ENCODE data around the gene KCNRG. TPM values are rescaled to one million over a fixed set of nuclear protein-coding genes. Genes with fewer than 3 reads are reported as not detected.

The KCNRG gene
- total RNA-seq = 1 to 10 TPM in 3 of 4 donors, under 1 TPM in 1; 0.32 to 6.7 (median 3.4) TPM

DNA sequence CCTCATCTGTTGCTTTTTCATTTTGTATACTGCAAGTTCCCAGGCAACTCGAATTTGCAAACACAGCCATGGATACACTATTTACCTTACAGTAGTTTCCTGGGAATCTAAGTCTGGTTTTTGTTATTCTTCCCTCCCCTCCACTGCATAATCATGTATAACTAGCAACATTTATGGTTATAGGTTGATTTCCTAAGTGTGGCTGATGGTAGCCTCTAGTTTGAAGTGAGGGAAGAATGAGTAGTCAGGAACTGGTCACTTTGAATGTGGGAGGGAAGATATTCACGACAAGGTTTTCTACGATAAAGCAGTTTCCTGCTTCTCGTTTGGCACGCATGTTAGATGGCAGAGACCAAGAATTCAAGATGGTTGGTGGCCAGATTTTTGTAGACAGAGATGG lies at the start of gene KCNRG:
KCNRG (plus strand) TSS at position 187 of the 400 bp plus-strand sequence; CDS start at position 237, 50 bp downstream.
- H3K27ac ChIP-seq = peak within 1 kb of the TSS; percentile 56 to 61 (median 58)
- no peaks in the 10 kb centered on the region for H3K27me3 ChIP-seq
- peaks cover 7 to 69% (median 27%) of the 10 kb centered on the region in 3 donors for H3K4me1 ChIP-seq
- H3K4me3 ChIP-seq = no peak within 1 kb of the TSS
- H3K36me3 ChIP-seq = peaks cover 0 to 55% of the 10 kb centered on the region in 2 donors
- no peak for ATAC-seq
- 22 to 39% methylated on average over 5 of the region's 5 CpGs for WGBS, 2 donors (ENCODE audit: low coverage in 1 of 2)
- TF ChIP-seq POLR2A (IDR thresholded peaks at IDR 0.05) (no peak), EP300 (IDR thresholded peaks at IDR 0.05) (no peak), POLR2AphosphoS5 (IDR thresholded peaks at IDR 0.05) (no peak)
- TF ChIP-seq, protein P1, sequence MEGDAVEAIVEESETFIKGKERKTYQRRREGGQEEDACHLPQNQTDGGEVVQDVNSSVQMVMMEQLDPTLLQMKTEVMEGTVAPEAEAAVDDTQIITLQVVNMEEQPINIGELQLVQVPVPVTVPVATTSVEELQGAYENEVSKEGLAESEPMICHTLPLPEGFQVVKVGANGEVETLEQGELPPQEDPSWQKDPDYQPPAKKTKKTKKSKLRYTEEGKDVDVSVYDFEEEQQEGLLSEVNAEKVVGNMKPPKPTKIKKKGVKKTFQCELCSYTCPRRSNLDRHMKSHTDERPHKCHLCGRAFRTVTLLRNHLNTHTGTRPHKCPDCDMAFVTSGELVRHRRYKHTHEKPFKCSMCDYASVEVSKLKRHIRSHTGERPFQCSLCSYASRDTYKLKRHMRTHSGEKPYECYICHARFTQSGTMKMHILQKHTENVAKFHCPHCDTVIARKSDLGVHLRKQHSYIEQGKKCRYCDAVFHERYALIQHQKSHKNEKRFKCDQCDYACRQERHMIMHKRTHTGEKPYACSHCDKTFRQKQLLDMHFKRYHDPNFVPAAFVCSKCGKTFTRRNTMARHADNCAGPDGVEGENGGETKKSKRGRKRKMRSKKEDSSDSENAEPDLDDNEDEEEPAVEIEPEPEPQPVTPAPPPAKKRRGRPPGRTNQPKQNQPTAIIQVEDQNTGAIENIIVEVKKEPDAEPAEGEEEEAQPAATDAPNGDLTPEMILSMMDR (IDR thresholded peaks at IDR 0.05) = no peak
- H3K9me3 ChIP-seq = no peaks in the 10 kb centered on the region

GRCh38 chr13:49967456-49967855 lies 47.8 kb upstream of the KCNRG start:
- Histone ChIP-seq H3K4me1 (no peaks in the 10 kb centered on the region), H3K9me3 (peaks cover 0 to 14% (median 0%) of the 10 kb centered on the region in 3 donors), H3K4me3 (no peak overlapping the region), H3K27ac (no peak overlapping the region), H3K36me3 (no peaks in the 10 kb centered on the region), H3K27me3 (no peaks in the 10 kb centered on the region)
- TF ChIP-seq POLR2A (IDR thresholded peaks at IDR 0.05) (no peak), EP300 (IDR thresholded peaks at IDR 0.05) (no peak), POLR2AphosphoS5 (IDR thresholded peaks at IDR 0.05) (no peak)
- TF ChIP-seq, protein P1 (IDR thresholded peaks at IDR 0.05) = no peak
- no peak for ATAC-seq
- WGBS, 2 donors (ENCODE audit: low coverage in 1 of 2) = 93 to 100% methylated on average over 1 to 3 of the region's 4 CpGs

GRCh38 chr13:49972709-49973108 lies 42.5 kb upstream of the KCNRG start:
- no peak for ATAC-seq
- no peak overlapping the region for H3K4me3 ChIP-seq
- 81 to 89% methylated on average over 3 to 4 of the region's 4 CpGs for WGBS, 2 donors (ENCODE audit: low coverage in 1 of 2)
- H3K9me3 ChIP-seq = no peaks in the 10 kb centered on the region
- TF ChIP-seq EP300 (IDR thresholded peaks at IDR 0.05) (no peak), POLR2A (IDR thresholded peaks at IDR 0.05) (no peak), POLR2AphosphoS5 (IDR thresholded peaks at IDR 0.05) (no peak)
- TF ChIP-seq, protein P1 (IDR thresholded peaks at IDR 0.05) = no peak
- no peaks in the 10 kb centered on the region for H3K36me3 ChIP-seq
- H3K4me1 ChIP-seq = no peaks in the 10 kb centered on the region
- H3K27ac ChIP-seq = no peak overlapping the region
- no peaks in the 10 kb centered on the region for H3K27me3 ChIP-seq

DNA sequence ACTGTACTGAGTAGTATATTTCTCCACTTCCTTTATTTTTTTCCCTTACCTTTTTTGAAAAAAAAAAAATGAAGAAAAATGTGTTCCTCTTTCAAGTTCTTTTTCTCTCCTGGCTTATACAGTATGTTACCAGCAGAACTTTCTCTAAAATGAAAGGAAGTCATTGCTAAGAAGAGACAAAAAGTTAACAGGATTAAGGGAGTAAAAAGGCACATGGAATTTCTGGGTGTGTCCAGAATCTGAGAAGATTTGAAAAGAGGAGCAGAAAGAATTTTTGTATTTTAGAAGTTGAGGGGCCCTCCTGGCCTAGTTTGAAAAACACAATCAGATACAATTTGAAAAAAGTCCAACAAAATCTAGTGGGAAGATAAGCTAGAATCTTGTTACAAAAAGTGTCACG lies 39.4 kb upstream of the KCNRG start:
- no peak overlapping the region for H3K4me3 ChIP-seq
- no peaks in the 10 kb centered on the region for H3K4me1 ChIP-seq
- no peaks in the 10 kb centered on the region for H3K9me3 ChIP-seq
- no peak overlapping the region for H3K27ac ChIP-seq
- H3K27me3 ChIP-seq = no peaks in the 10 kb centered on the region
- H3K36me3 ChIP-seq = no peaks in the 10 kb centered on the region
- TF ChIP-seq POLR2AphosphoS5 (IDR thresholded peaks at IDR 0.05) (no peak), EP300 (IDR thresholded peaks at IDR 0.05) (no peak), POLR2A (IDR thresholded peaks at IDR 0.05) (no peak)
- TF ChIP-seq, protein P1 (IDR thresholded peaks at IDR 0.05) = no peak
- WGBS, 2 donors (ENCODE audit: low coverage in 1 of 2) = 75 to 86% methylated on average over 1 of the region's 1 CpG
- no peak for ATAC-seq
